GM10266 (cell line): ENCODE measurements around the gene CCDC71L.
"Not testable (repeated sequence)": the region's sequence is repeated elsewhere in the genome, so short reads cannot be mapped to it uniquely, and the experiment has no call there.

Experiments used
- DNase-seq: peaks from one replicate; pipeline ENCODE4 v3.0.0; 2012; ENCODE audit errors: extremely low spot score
- CTCF ChIP-seq: IDR thresholded peaks from 2 replicates; pipeline ENCODE4 v1.5.1; 2012; ENCODE audit warnings: mild to moderate bottlenecking, low read depth; ENCODE audit not compliant: control insufficient read depth, insufficient read depth; ENCODE audit errors: missing control alignments

Gene CCDC71L

GRCh38 chr7:106660862-106661720, at the start of gene CCDC71L:
Gene CCDC71L (minus strand): TSS chr7:106661158. CDS start chr7:106660896, 262 bp downstream.
- peak; percentile 94 for DNase-seq
- no peak for TF ChIP-seq CTCF

DNA sequence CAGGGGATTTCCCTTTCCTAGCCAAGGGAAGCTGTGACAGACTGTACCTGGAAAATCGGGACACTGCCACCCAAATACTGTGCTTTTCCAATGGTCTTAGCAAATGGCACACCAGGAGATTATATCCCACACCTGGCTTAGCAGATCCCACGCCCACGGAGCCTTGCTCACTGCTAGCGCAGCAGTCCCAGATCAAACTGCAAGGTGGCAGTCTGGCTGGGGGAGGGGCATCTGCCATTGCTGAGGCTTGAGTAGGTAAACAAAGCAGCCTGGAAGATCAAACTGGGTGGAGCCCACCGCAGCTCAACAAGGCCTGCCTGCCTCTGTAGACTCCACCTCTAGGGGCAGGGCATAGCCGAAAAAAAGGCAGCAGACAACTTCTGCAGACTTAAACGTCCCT, 48.6 kb upstream of the CCDC71L start:
- DNase-seq = not testable (repeated sequence)

- no peak for TF ChIP-seq CTCF
- DNase-seq = no peak
These were observed 43.3 kb upstream of the CCDC71L start for GRCh38 chr7:106704000-106704840.

GRCh38 chr7:106693677-106694353, 32.9 kb upstream of the CCDC71L start:
- DNase-seq = no peak

DNA sequence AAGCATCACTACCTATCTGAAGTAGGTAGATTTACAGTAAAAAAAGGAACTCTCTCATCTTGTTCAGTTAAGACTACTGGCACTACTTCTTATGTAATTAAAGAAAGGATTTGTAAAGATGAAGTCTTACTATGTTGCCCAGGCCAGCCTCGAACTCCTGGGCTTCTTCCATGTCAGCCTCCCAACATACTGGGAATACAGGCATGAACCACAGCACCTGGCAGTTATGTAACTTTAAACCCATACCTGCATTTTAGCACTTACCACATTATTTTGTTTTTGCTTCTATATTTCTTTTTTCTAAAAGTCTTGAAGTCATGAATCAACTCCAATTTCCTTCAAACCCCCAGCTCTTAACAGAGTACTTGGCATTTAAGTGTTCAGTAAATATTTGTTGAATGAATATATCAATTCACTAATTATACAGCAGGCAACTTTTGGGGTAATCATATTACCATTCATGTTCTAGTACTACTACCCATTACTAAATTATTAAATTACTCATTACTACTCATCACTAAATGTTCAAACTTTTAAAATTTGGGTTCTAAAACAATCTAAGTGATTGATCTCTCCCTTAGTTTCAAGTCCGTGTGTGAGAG, 31.6 kb upstream of the CCDC71L start:
- TF ChIP-seq CTCF = no peak

More at GRCh38 chr7:106693677-106694353, 32.9 kb upstream of the CCDC71L start:
- TF ChIP-seq CTCF = no peak

GRCh38 chr7:106688161-106688560, 27.2 kb upstream of the CCDC71L start:
- not testable (repeated sequence) for DNase-seq

More for the DNA sequence above, 31.6 kb upstream of the CCDC71L start:
- DNase-seq = no peak

DNA sequence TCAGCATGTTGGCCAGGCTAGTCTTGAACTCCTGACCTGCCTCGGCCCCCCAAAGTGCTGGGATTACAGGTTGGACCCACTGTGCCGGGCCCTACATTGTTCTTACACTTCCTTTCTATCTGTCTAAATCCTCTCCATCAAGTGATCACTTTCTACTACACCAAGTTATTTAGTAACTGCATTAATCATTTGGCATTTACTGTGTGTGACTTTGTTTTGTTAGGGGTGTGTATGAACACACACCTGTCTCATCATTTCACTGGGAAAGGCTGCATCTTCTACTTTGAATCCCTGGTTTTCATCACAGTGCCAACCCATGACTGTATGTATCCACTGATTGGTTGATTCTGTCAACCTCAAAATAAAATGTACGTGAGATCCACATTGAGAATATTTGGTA, 23.0 kb upstream of the CCDC71L start:
- TF ChIP-seq CTCF = no peak
- DNase-seq = no peak
